GM21423 (cell line): ENCODE results near the gene SOBP.
A peak's percentile ranks its signal among the peaks of the same experiment; 100 is the strongest.

Experiments used
- ATAC-seq: cut with Tn5 transposase; IDR thresholded peaks from one replicate; pipeline ENCODE4 v1.9.1; 2021; ENCODE audit warnings: mild to moderate bottlenecking, moderate library complexity; ENCODE audit not compliant: unreplicated experiment

The SOBP gene

GRCh38 chr6:107655245-107655644, 165.3 kb downstream of the SOBP start:
- ATAC-seq = no peak

- no peak for ATAC-seq
Observed at GRCh38 chr6:107655864-107656263, 165.9 kb downstream of the SOBP start.

GRCh38 chr6:107656401-107656800, 166.5 kb downstream of the SOBP start:
- ATAC-seq = no peak

- ATAC-seq = no peak
Observed at GRCh38 chr6:107656883-107657282, 167.0 kb downstream of the SOBP start.

- no peak for ATAC-seq
Observed at GRCh38 chr6:107657373-107657754, 167.4 kb downstream of the SOBP start.

- peak; percentile 89 for ATAC-seq
Observed at GRCh38 chr6:107657755-107658461, 168.0 kb downstream of the SOBP start.

- ATAC-seq = no peak
Observed at GRCh38 chr6:107658920-107659865, 169.3 kb downstream of the SOBP start.

GRCh38 chr6:107660839-107661238, 170.9 kb downstream of the SOBP start:
- no peak for ATAC-seq

- ATAC-seq = no peak
Observed at GRCh38 chr6:107661291-107661690, 171.4 kb downstream of the SOBP start.

- no peak for ATAC-seq
Observed at GRCh38 chr6:107662333-107662732, 172.4 kb downstream of the SOBP start.

- no peak for ATAC-seq
Observed at GRCh38 chr6:107663308-107663707, 173.4 kb downstream of the SOBP start.

GRCh38 chr6:107665382-107665781, 175.5 kb downstream of the SOBP start:
- ATAC-seq = no peak

- ATAC-seq = no peak
Observed at GRCh38 chr6:107666084-107666980, 176.4 kb downstream of the SOBP start.

- no peak for ATAC-seq
Observed at GRCh38 chr6:107666981-107667601, 177.2 kb downstream of the SOBP start.

GRCh38 chr6:107667790-107668189, 177.9 kb downstream of the SOBP start:
- no peak for ATAC-seq

- peak; percentile 88 for ATAC-seq
Observed at GRCh38 chr6:107668743-107669474, 179.0 kb downstream of the SOBP start.

GRCh38 chr6:107670792-107671199, 180.9 kb downstream of the SOBP start:
- ATAC-seq = peak; percentile 35

GRCh38 chr6:107673076-107673494, 183.2 kb downstream of the SOBP start:
- no peak for ATAC-seq

GRCh38 chr6:107674995-107675738, 185.2 kb downstream of the SOBP start:
- ATAC-seq = peak; percentile 89
